Osteocyte (in vitro differentiated cells): ENCODE measurements around the gene MTERF1. TPM values are rescaled to one million over a fixed set of nuclear protein-coding genes. Genes with fewer than 3 reads are reported as not detected.
"Not testable (repeated sequence)": the region's sequence is repeated elsewhere in the genome, so short reads cannot be mapped to it uniquely, and the experiment has no call there.

Experiments used
- DNase-seq: peaks from one replicate; pipeline ENCODE4 v3.0.0; 2021; ENCODE audit warnings: mixed read lengths; ENCODE audit not compliant: unreplicated experiment; ENCODE audit errors: extremely low spot score
- H3K27ac Mint-ChIP-seq: one replicate; pipeline ENCODE4 v1.8.0; 2021; ENCODE audit warnings: mild to moderate bottlenecking, mixed read lengths; ENCODE audit not compliant: unreplicated experiment
- H3K27me3 Mint-ChIP-seq: one replicate; pipeline ENCODE4 v1.8.0; 2021; ENCODE audit warnings: mixed read lengths; ENCODE audit not compliant: unreplicated experiment
- H3K36me3 Mint-ChIP-seq: one replicate; pipeline ENCODE4 v1.8.0; 2021; ENCODE audit warnings: mixed read lengths; ENCODE audit not compliant: unreplicated experiment
- H3K4me1 Mint-ChIP-seq: one replicate; pipeline ENCODE4 v1.8.0; 2021; ENCODE audit warnings: mixed read lengths; ENCODE audit not compliant: unreplicated experiment
- H3K4me3 Mint-ChIP-seq: one replicate; pipeline ENCODE4 v1.8.0; 2021; ENCODE audit warnings: mild to moderate bottlenecking, moderate library complexity, mixed read lengths; ENCODE audit not compliant: unreplicated experiment
- H3K9me3 Mint-ChIP-seq: one replicate; pipeline ENCODE4 v1.8.0; 2021; ENCODE audit warnings: mixed read lengths; ENCODE audit not compliant: unreplicated experiment
- total RNA-seq: library from RNA; stranded (reverse); gene quantifications from 2 replicates; pipeline ENCODE4 v1.2.1, GENCODE V29; 2021
- TF ChIP-seq, protein P1 (sequence below): fragments of 200-600 bp; sonication (generic); IDR thresholded peaks from 2 replicates; pipeline ENCODE4 v1.5.0; 2021; ENCODE audit warnings: antibody characterized with exemption, mild to moderate bottlenecking, moderate library complexity

The MTERF1 gene
- total RNA-seq, 1 donor from 2014 or later, result 10.2 TPM

GRCh38 chr7:91869661-91870060 is 10.8 kb downstream of the MTERF1 start:
- DNase-seq, result no peak
- no peaks in the 10 kb centered on the region for H3K9me3 Mint-ChIP-seq
- no peaks in the 10 kb centered on the region for H3K27me3 Mint-ChIP-seq
- peaks cover 16% of the 10 kb centered on the region for H3K36me3 Mint-ChIP-seq
- H3K4me3 Mint-ChIP-seq, result no peak overlapping the region
- no peaks in the 10 kb centered on the region for H3K4me1 Mint-ChIP-seq
- no peak overlapping the region for H3K27ac Mint-ChIP-seq
- TF ChIP-seq, protein P1, sequence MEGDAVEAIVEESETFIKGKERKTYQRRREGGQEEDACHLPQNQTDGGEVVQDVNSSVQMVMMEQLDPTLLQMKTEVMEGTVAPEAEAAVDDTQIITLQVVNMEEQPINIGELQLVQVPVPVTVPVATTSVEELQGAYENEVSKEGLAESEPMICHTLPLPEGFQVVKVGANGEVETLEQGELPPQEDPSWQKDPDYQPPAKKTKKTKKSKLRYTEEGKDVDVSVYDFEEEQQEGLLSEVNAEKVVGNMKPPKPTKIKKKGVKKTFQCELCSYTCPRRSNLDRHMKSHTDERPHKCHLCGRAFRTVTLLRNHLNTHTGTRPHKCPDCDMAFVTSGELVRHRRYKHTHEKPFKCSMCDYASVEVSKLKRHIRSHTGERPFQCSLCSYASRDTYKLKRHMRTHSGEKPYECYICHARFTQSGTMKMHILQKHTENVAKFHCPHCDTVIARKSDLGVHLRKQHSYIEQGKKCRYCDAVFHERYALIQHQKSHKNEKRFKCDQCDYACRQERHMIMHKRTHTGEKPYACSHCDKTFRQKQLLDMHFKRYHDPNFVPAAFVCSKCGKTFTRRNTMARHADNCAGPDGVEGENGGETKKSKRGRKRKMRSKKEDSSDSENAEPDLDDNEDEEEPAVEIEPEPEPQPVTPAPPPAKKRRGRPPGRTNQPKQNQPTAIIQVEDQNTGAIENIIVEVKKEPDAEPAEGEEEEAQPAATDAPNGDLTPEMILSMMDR, result no peak

DNA sequence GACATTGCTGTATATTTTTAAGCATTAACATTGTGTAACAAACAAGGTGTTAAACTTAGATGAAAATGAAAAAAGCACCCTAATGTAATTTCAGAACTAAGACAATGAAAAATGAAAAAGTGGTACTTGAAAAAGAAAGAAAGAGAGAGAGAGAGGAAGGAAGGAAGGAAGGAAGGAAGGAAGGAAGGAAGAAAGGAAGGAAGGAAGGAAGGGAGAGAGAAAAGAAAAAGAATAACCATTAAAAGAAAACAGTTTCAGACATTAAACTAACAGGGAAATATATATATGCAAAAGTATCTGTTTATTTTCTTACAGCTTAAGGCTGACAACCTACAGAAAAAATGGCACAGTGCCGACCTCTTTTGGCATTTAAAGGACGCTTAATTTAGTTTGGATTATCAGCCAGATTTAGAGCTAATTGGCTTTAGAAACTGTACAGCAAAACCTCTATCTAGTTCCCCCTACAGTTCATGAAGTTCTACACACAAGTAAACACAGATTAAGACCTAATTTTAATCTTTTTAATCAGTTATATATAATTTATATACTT is 13.8 kb downstream of the MTERF1 start:
- Mint-ChIP-seq H3K36me3 (peaks cover 4% of the 10 kb centered on the region), H3K27ac (no peak overlapping the region), H3K4me3 (no peak overlapping the region)

DNA sequence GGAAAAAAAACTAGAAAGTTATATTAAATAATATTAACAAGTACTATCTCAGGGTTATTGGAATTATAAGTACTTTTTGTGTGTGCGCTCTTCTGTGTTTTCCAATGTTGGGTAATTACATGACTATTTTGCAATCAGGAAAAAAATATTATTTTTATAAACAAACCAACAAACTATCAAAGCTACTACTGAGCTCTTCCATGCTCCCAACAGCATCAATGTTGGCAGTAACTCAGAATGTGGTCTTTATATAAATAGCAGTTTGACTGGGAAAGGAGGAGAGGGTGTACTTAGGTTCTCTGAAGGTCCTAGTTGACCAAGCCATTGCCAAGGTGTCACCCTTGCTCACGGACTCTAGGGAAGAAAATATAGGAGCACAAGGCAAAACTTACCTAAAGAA is 15.0 kb downstream of the MTERF1 start:
- Mint-ChIP-seq H3K4me3 (no peak overlapping the region), H3K9me3 (no peaks in the 10 kb centered on the region), H3K4me1 (no peaks in the 10 kb centered on the region), H3K27me3 (no peaks in the 10 kb centered on the region), H3K27ac (no peak overlapping the region), H3K36me3 (peaks cover 4% of the 10 kb centered on the region)
- no peak for DNase-seq
- TF ChIP-seq, protein P1, result no peak

More for the DNA sequence above, 13.8 kb downstream of the MTERF1 start:
- no peak for DNase-seq
- Mint-ChIP-seq H3K4me1 (no peaks in the 10 kb centered on the region), H3K9me3 (no peaks in the 10 kb centered on the region), H3K27me3 (no peaks in the 10 kb centered on the region)
- TF ChIP-seq, protein P1, result no peak

GRCh38 chr7:91864604-91865003 is 15.9 kb downstream of the MTERF1 start:
- not testable (repeated sequence) for H3K4me1 Mint-ChIP-seq, H3K4me3 Mint-ChIP-seq, H3K36me3 Mint-ChIP-seq, H3K27me3 Mint-ChIP-seq, DNase-seq, H3K27ac Mint-ChIP-seq, H3K9me3 Mint-ChIP-seq

GRCh38 chr7:91864070-91864469 is 16.4 kb downstream of the MTERF1 start:
- no peak for DNase-seq
- no peaks in the 10 kb centered on the region for H3K4me1 Mint-ChIP-seq
- TF ChIP-seq, protein P1, result no peak
- H3K36me3 Mint-ChIP-seq, result peaks cover 4% of the 10 kb centered on the region
- no peak overlapping the region for H3K4me3 Mint-ChIP-seq
- no peak overlapping the region for H3K27ac Mint-ChIP-seq
- no peaks in the 10 kb centered on the region for H3K27me3 Mint-ChIP-seq
- no peaks in the 10 kb centered on the region for H3K9me3 Mint-ChIP-seq
